Vagina (tissue), 2 donors: ENCODE data around the gene DUXB.

ENCODE experiments used
- CTCF ChIP-seq, 3 experiments: fragments of 450-650 bp in 2 of 3; fragments of 200-600 bp in 1 of 3; sonication (generic) in 1 of 3; IDR thresholded peaks; one replicate each; pipeline ENCODE4 v1.5.1; 2017 to 2019; ENCODE audit warnings: antibody characterized with exemption in 3 of 3, mild to moderate bottlenecking in 2 of 3, moderate library complexity in 2 of 3
- POLR2A ChIP-seq, 2 donors: fragments of 450-650 bp; IDR thresholded peaks; one replicate each; pipeline ENCODE4 v1.6.1; 2017; ENCODE audit warnings: antibody characterized with exemption in 2 of 2, mild to moderate bottlenecking in 2 of 2, moderate library complexity in 2 of 2

- TF ChIP-seq POLR2A (IDR thresholded peaks at IDR 0.05) (no peak), CTCF (IDR thresholded peaks at IDR 0.05) (no peak)
These were observed 54.2 kb downstream of the DUXB start for GRCh38 chr16:75647112-75647491.
